GM19455 (cell line): Measurements from ENCODE around the gene IGF2BP3.

Experiments used
- ATAC-seq: cut with Tn5 transposase; IDR thresholded peaks from one replicate; pipeline ENCODE4 v1.9.1; 2021; ENCODE audit not compliant: unreplicated experiment

Gene IGF2BP3

GRCh38 chr7:23272275-23272674 is 198.0 kb downstream of the IGF2BP3 start:
- no peak for ATAC-seq

GRCh38 chr7:23268746-23269145 is 201.5 kb downstream of the IGF2BP3 start:
- ATAC-seq, result no peak

- ATAC-seq, result no peak
Measured at GRCh38 chr7:23268167-23268566, 202.1 kb downstream of the IGF2BP3 start.

DNA sequence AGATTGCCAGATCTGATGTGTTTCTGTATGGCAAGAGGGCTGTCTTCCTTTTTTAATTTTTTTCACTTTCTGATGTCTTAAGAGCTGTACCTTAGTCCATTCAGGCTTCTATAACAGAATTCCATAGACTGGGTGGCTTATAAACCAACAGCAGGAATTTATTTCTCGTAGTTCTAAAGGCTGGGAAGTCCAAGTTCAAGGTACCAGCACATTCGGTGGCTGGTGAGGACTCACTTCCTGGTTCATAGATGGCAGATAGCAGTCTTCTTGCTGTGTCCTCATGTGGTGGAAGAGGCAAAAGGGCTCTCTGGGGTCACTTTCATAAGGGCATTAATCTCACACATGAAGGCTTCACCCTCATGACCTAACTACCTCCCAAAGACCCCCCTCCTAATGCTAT is 202.9 kb downstream of the IGF2BP3 start:
- no peak for ATAC-seq

DNA sequence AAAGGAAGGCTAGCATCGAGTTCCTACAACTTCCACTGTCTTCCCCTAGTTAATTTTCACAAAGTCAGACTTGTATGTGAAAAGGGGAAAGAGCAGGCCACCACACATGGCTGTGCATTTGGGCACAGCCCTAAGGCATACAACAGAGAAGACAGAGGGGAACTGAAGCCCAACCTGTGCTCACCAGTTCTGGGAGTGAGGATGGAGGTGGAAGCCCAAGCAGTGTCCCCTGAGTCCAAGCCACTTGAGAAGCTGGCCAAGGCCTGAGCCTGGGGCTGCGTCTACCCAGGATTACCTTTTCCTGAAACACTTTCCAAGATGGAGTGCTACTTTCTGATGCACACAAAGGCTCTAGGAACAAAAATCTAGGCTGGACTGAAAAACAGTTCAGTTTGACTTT is 203.4 kb downstream of the IGF2BP3 start:
- no peak for ATAC-seq

DNA sequence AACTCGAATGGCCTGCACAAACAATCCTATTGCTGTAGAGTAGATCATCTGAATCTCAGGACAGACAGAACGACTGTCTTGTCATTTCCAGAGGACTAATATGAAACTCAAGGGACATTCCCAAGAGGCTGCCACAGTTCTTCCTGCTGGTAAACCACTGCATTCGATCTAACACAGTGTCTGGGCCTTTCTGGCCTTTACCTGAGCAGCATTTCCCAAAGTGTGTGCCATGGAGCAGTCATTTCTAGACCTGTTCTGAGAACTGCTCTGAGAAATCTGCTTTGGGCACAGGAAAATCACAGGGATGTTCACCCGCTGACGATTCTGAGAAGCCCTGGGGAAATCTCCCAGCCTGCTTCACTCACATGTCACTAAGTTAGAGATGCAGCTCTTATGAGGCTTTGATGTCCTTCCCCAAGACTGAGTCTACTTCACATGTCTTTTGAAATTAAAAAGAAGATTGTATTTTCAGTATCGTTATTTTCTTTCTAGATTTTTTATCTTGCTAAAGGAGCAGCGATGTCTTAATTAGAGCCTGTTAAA is 205.3 kb downstream of the IGF2BP3 start:
- ATAC-seq, result no peak

- peak; percentile 86 for ATAC-seq
Measured at GRCh38 chr7:23261843-23262452, 208.3 kb downstream of the IGF2BP3 start.

DNA sequence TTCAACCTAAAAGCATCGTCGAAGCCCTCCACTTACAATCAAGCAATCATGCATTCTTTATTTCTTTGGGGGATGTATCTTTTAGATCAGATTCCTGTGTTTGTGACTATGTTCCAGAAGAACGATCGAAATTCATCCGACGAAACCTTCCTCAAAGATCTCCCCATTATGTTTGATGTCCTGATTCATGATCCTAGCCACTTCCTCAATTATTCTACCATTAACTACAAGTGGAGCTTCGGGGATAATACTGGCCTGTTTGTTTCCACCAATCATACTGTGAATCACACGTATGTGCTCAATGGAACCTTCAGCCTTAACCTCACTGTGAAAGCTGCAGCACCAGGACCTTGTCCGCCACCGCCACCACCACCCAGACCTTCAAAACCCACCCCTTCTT is 209.9 kb downstream of the IGF2BP3 start:
- no peak for ATAC-seq
